Testis (tissue), 3 donors: ENCODE data around the gene RTL1. TPM values are rescaled to one million over a fixed set of nuclear protein-coding genes. Genes with fewer than 3 reads are reported as not detected.

Experiments
- DNase-seq: peaks from one replicate; pipeline ENCODE4 v3.0.0-alpha.2; 2019
- H3K27ac ChIP-seq, 2 donors: fragments of 200-600 bp; sonication (generic); one replicate each; pipeline ENCODE4 v1.5.1; 2019
- H3K27me3 ChIP-seq: fragments of 200-600 bp; sonication (generic); one replicate; pipeline ENCODE4 v1.5.1; 2019
- H3K36me3 ChIP-seq: fragments of 200-600 bp; sonication (generic); one replicate; pipeline ENCODE4 v1.5.1; 2017; ENCODE audit warnings: low read depth; ENCODE audit errors: missing control alignments
- H3K4me1 ChIP-seq: fragments of 200-600 bp; sonication (generic); one replicate; pipeline ENCODE4 v1.5.1; 2019
- H3K4me3 ChIP-seq, 2 donors: fragments of 200-600 bp; sonication (generic); one replicate each; pipeline ENCODE4 v1.5.1; 2017 to 2019
- H3K9me3 ChIP-seq: fragments of 200-600 bp; sonication (generic); one replicate; pipeline ENCODE4 v1.5.1; 2017
- CTCF ChIP-seq, 3 experiments: fragments of 450-650 bp in 2 of 3; fragments of 200-600 bp in 1 of 3; sonication (generic) in 1 of 3; IDR thresholded peaks; one replicate each; pipeline ENCODE4 v1.5.1; 2016 to 2019; ENCODE audit warnings: antibody characterized with exemption in 3 of 3, mild to moderate bottlenecking in 2 of 3, moderate library complexity in 1 of 3
- POLR2A ChIP-seq: fragments of 450-650 bp; IDR thresholded peaks from one replicate; pipeline ENCODE4 v1.6.1; 2017; ENCODE audit warnings: antibody characterized with exemption, mild to moderate bottlenecking, moderate library complexity
- WGBS, 2 donors: methylation state at CpG; one replicate each; pipeline ENCODE4 v1.1.5; 2018; 5-methylcytosine and 5-hydroxymethylcytosine counted together
- intact Hi-C: fragments of 100-400 bp; cut with DNase I; formaldehyde crosslinking; loops from one replicate; pipeline ENCODE4 v1.15.1; 2023; ENCODE audit warnings: low total_unique reads
- polyA plus RNA-seq: library from polyadenylated mRNA; stranded (reverse); fragments of 350-450 nt; fragmentation: Illumina TruSeq; extraction: RNeasy Lipid Tissue Mini Kit (QIAGEN cat#74804); gene quantifications from one replicate; pipeline ENCODE4 v1.2.3, GENCODE V29; 2014; ENCODE audit warnings: low read depth, low replicate concordance; ENCODE audit not compliant: insufficient read depth
- total RNA-seq, 2 donors: library from RNA; depleted of rRNA; stranded (reverse); fragments of >200 nt; gene quantifications; one replicate each; pipeline ENCODE4 v1.2.3, GENCODE V29; 2016

The RTL1 gene
- total and polyA plus RNA-seq, 3 donors from 2014 or later, result 0.34 to 1.2 (median 0.94) TPM

DNA sequence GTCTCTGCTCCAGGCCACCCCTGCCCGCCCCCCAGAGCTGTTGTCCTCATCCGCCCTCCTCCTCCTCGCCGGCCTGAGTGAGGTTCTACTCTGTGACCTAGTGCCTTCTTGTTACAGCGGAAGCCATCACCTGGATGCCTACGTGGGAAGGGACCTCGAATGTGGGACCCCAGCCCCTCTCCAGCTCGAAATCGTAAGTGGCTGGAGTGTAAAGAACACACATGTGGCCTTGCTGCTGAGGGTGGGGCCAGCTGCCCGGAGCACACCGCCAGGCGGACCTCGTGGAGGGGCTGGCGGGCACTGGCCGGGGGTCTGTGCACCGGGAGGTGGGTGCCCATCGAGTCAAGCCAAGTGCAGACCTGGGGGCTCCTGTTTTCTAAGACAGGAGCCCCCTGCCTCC lies 58.2 kb downstream of the RTL1 start:
- H3K4me3 ChIP-seq, result no peak overlapping the region
- TF ChIP-seq POLR2A, result no peak
- TF ChIP-seq CTCF (IDR thresholded peaks at IDR 0.05), result no peak
- 89 to 94% methylated on average over 10 to 17 of the region's 17 CpGs for WGBS, 2 donors
- H3K4me1 ChIP-seq, result peaks cover 4% of the 10 kb centered on the region
- no peak for DNase-seq
- H3K27ac ChIP-seq, result no peak overlapping the region
- H3K27me3 ChIP-seq, result no peaks in the 10 kb centered on the region
- no peaks in the 10 kb centered on the region for H3K36me3 ChIP-seq
- intact Hi-C loops, result no loop called here
- H3K9me3 ChIP-seq, result no peaks in the 10 kb centered on the region

DNA sequence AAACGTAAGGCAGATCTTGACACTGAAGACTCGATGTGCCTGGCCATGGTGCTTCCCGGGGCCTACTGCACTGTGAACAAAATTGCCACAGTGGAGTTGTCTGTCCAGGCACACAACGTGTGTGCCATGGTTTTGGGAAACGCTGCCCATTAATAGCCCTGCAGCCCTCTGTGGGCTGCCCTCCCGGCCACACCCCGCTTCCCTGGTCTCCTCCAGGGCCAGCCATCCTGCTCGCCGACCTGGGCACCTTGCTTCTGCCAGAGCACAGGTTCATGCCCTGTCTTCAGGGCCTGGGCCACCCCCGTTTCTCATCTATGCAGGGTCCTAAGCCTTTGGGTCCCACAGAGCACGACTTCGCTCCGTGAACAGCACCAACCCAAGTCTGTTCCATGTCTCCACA lies 58.7 kb downstream of the RTL1 start:
- Histone ChIP-seq H3K36me3 (no peaks in the 10 kb centered on the region), H3K27me3 (no peaks in the 10 kb centered on the region), H3K4me3 (no peak overlapping the region), H3K4me1 (peaks cover 4% of the 10 kb centered on the region), H3K9me3 (no peaks in the 10 kb centered on the region), H3K27ac (no peak overlapping the region)
- no peak for TF ChIP-seq CTCF (IDR thresholded peaks at IDR 0.05)
- TF ChIP-seq POLR2A, result no peak
- no peak for DNase-seq
- WGBS, 2 donors, result 89 to 93% methylated on average over 5 to 13 of the region's 13 CpGs
- intact Hi-C loops, result no loop called here

DNA sequence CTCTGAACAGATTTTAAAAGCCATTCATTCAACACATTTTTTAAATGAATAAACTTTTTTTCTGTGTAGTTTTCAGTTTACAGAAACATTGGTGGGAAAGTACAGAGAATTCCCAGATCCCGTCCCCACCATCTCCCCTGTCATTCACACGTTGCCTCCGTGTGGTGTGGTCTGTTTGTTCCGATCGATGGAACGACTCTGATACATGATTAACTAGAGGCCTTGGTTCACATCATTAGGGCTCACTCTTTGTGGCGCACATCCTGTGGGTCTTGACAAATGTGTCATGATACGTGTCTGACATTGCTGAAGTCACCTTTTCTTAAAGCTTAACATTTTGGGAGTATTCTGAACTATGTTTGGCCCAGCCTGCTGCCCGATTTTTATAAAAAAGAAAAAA lies 59.1 kb downstream of the RTL1 start:
- intact Hi-C loops, result no loop called here
- Histone ChIP-seq H3K27ac (no peak overlapping the region), H3K36me3 (no peaks in the 10 kb centered on the region), H3K9me3 (no peaks in the 10 kb centered on the region), H3K4me1 (peaks cover 6% of the 10 kb centered on the region), H3K4me3 (no peak overlapping the region), H3K27me3 (no peaks in the 10 kb centered on the region)
- WGBS, 2 donors, result 82% methylated on average over 9 of the region's 9 CpGs
- DNase-seq, result no peak
- TF ChIP-seq POLR2A (no peak), CTCF (IDR thresholded peaks at IDR 0.05) (no peak)

DNA sequence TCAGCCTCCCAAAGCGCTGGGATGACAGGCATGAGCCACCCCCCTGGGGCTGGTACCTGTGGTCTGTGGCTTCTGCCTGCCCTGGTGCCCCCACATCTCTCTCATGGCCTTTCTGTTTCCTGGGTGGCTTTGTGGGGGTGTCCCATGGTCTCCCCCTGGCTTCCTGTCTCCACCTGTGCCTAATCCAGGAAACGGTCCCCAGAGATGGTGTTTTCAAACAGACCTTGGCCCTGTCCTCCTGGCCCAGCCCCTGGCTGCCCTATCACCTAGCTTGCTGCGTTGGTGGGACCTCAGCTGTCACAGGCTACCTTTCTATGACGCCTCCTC lies 59.5 kb downstream of the RTL1 start:
- Histone ChIP-seq H3K27me3 (no peaks in the 10 kb centered on the region), H3K36me3 (no peaks in the 10 kb centered on the region), H3K9me3 (no peaks in the 10 kb centered on the region), H3K27ac (no peak overlapping the region), H3K4me1 (peaks cover 8% of the 10 kb centered on the region), H3K4me3 (no peak overlapping the region)
- no peak for TF ChIP-seq POLR2A
- TF ChIP-seq CTCF (IDR thresholded peaks at IDR 0.05), result no peak
- no peak for DNase-seq
- intact Hi-C loops, result no loop called here
- 91 to 95% methylated on average over 4 of the region's 4 CpGs for WGBS, 2 donors

GRCh38 chr14:100842799-100843198 lies 60.7 kb downstream of the RTL1 start:
- H3K4me3 ChIP-seq, result no peak overlapping the region
- intact Hi-C loops, result no loop called here
- H3K27ac ChIP-seq, result no peak overlapping the region
- H3K4me1 ChIP-seq, result peaks cover 8% of the 10 kb centered on the region
- no peaks in the 10 kb centered on the region for H3K27me3 ChIP-seq
- H3K36me3 ChIP-seq, result no peaks in the 10 kb centered on the region
- H3K9me3 ChIP-seq, result no peaks in the 10 kb centered on the region
- TF ChIP-seq POLR2A, result no peak
- TF ChIP-seq CTCF (IDR thresholded peaks at IDR 0.05), result no peak
- DNase-seq, result no peak
- 49 to 72% methylated on average over 8 of the region's 8 CpGs for WGBS, 2 donors
